HepG2 (cell line): ENCODE measurements around the gene MYO7B. TPM values are rescaled to one million over a fixed set of nuclear protein-coding genes. Genes with fewer than 3 reads are reported as not detected.

ENCODE experiments used
- ATAC-seq: fragments of 200-7000 bp; cut with Tn5 transposase; 3 replicates; pipeline ENCODE4 v1.9.1; 2020; ENCODE audit warnings: mild to moderate bottlenecking, moderate library complexity
- BruUV-seq: library from RNA; stranded (reverse); fragments of 400-500 nt; replicated peaks from 2 replicates; lab custom pipeline; 2021; lab: Mats Ljungman, UMichigan
- CTCF ChIA-PET: fragments of 300-600 bp; formaldehyde crosslinking; extraction: SDS; loops from one replicate; lab custom pipeline; 2021; ENCODE audit warnings: low total read pairs, inconsistent platforms, low intra/inter-chr PET ratio; lab: Yijun Ruan, JAX
- POLR2A ChIA-PET: fragments of 350-600 bp; sonication (Branson Sonifier 250); formaldehyde crosslinking; loops from one replicate; lab custom pipeline; 2020; ENCODE audit warnings: antibody characterized with exemption, inconsistent platforms; lab: Yijun Ruan, JAX
- DNase-seq: peaks from one replicate; pipeline ENCODE4 v3.0.0-alpha.2; 2015; ENCODE audit warnings: low spot score
- FAIRE-seq: peaks from 3 replicates; lab custom pipeline; 2011; peaks lifted over from hg19 to GRCh38; lab: Jason Lieb, UNC
- H2AFZ ChIP-seq: one replicate; pipeline ENCODE4 v1.6.1; 2011; ENCODE audit warnings: low read length, inconsistent platforms
- H3K27ac ChIP-seq: fragments of 300-600 bp; 3 replicates; pipeline ENCODE4 v1.8.0; 2011; ENCODE audit warnings: mixed run types, mild to moderate bottlenecking, mixed read lengths, low read length, inconsistent platforms; ENCODE audit not compliant: insufficient read depth; ENCODE audit errors: extremely low read length
- H3K27me3 ChIP-seq, 2 experiments: fragments of 200-600 bp in 1 of 2; 2 replicates in 1 of 2; 3 replicates in 1 of 2; pipeline versions ENCODE4 v1.6.0 to v1.8.0; 2011; ENCODE audit warnings: low read length in 2 of 2, mild to moderate bottlenecking in 2 of 2, moderate library complexity in 2 of 2, inconsistent platforms in 1 of 2; ENCODE audit not compliant: insufficient read depth in 2 of 2, control insufficient read depth in 1 of 2
- H3K36me3 ChIP-seq, 2 experiments: fragments of 200-600 bp in 1 of 2; replicated peaks in 1 of 2; 2 replicates in 1 of 2; 3 replicates in 1 of 2; pipeline versions ENCODE4 v1.5.1 to v1.8.0; 2011; ENCODE audit warnings: low read length in 2 of 2, inconsistent platforms in 1 of 2; ENCODE audit not compliant: insufficient read depth in 2 of 2, control insufficient read depth in 1 of 2
- H3K4me1 ChIP-seq: 2 replicates; pipeline ENCODE4 v1.5.1; 2012; ENCODE audit warnings: low read length, inconsistent platforms; ENCODE audit not compliant: insufficient read depth
- H3K4me2 ChIP-seq: 2 replicates; pipeline ENCODE4 v1.6.0; 2011; ENCODE audit warnings: low read depth, low read length, inconsistent platforms
- H3K4me3 ChIP-seq, 3 experiments: fragments of 200-600 bp in 1 of 3; sonication (generic), shearing (Covaris generic) in 1 of 3; replicated peaks in 1 of 3; 2 replicates each; pipeline ENCODE4 v1.5.1; 2011 to 2016; ENCODE audit warnings: low read length in 3 of 3, inconsistent platforms in 2 of 3, low read depth in 2 of 3, mild to moderate bottlenecking in 2 of 3, control low read depth in 1 of 3, mixed read lengths in 1 of 3; ENCODE audit not compliant: insufficient read depth in 1 of 3
- H3K79me2 ChIP-seq: one replicate; pipeline ENCODE4 v1.6.1; 2011; ENCODE audit warnings: low read length, inconsistent platforms; ENCODE audit not compliant: insufficient read depth
- H3K9ac ChIP-seq: 2 replicates; pipeline ENCODE4 v1.6.0; 2011; ENCODE audit warnings: mild to moderate bottlenecking, low read depth, low read length, inconsistent platforms; ENCODE audit not compliant: insufficient read depth
- H3K9me3 ChIP-seq: 2 replicates; pipeline ENCODE4 v1.5.1; 2012; ENCODE audit warnings: mild to moderate bottlenecking, low read length
- H4K20me1 ChIP-seq: 2 replicates; pipeline ENCODE4 v1.6.0; 2011; ENCODE audit warnings: inconsistent platforms, mild to moderate bottlenecking, low read length, moderate library complexity; ENCODE audit not compliant: insufficient read depth
- DMAP1 ChIP-seq: IDR thresholded peaks from 2 replicates; pipeline ENCODE4 v1.6.1; 2016
- IRF2 ChIP-seq: IDR thresholded peaks from 2 replicates; pipeline ENCODE4 v1.6.1; 2018; ENCODE audit warnings: missing genetic modification reagents, missing compliant biosample characterization
- RORA ChIP-seq: sonication (generic); formaldehyde crosslinking; IDR thresholded peaks from 2 replicates; pipeline ENCODE4 v1.5.0; 2020; ENCODE audit warnings: mild to moderate bottlenecking, missing genetic modification reagents, moderate library complexity
- THYN1 ChIP-seq: sonication (generic); formaldehyde crosslinking; IDR thresholded peaks from 2 replicates; pipeline ENCODE4 v1.8.1; 2023; ENCODE audit warnings: low read depth, mild to moderate bottlenecking, moderate library complexity, missing genetic modification reagents, borderline replicate concordance
- ZNF282 ChIP-seq: fragments of 450-650 bp; IDR thresholded peaks from 2 replicates; pipeline ENCODE4 v1.6.1; 2018; ENCODE audit not compliant: partially characterized antibody
- ZNF761 ChIP-seq: sonication (generic); formaldehyde crosslinking; conservative IDR thresholded peaks from 2 replicates; pipeline ENCODE4 v1.4.0; 2020; ENCODE audit warnings: mild to moderate bottlenecking, missing genetic modification reagents
- ZSCAN22 ChIP-seq: sonication (generic); formaldehyde crosslinking; IDR thresholded peaks from 2 replicates; pipeline ENCODE4 v1.4.0; 2020; ENCODE audit warnings: mild to moderate bottlenecking, missing genetic modification reagents
- WGBS: methylation state at CpG from one replicate; pipeline ENCODE4 v1.1.6; 2017; ENCODE audit warnings: low lambda C conversion rate; 5-methylcytosine and 5-hydroxymethylcytosine counted together
- in situ Hi-C: cut with HindIII; loops from 2 replicates; pipeline ENCODE4 v1.10.0; 2017; ENCODE audit warnings: low pct_unique_long_range_greater_than_20kb; ENCODE audit not compliant: extremely low pct_ligation_motif_present
- intact Hi-C: fragments of 100-400 bp; cut with micrococcal nuclease; formaldehyde crosslinking; loops from one replicate; pipeline ENCODE4 v1.10.0; 2022; ENCODE audit not compliant: unreplicated experiment
- polyA plus RNA-seq, 8 experiments: library from polyadenylated mRNA; depleted of rRNA in 3 of 8; stranded (reverse) in 7 of 8; unstranded in 1 of 8; fragments of >200 nt; fragmentation: Illumina TruSeq in 4 of 8; extraction: Trizol in 4 of 8; gene quantifications; 2 replicates each; pipeline versions ENCODE4 v1.2.1 to v1.2.3, GENCODE V29; 2011 to 2016; ENCODE audit warnings: low read depth in 4 of 8, missing spikeins in 1 of 8, mixed read lengths in 1 of 8; ENCODE audit not compliant: insufficient read depth in 1 of 8
- total RNA-seq, 5 experiments: library from RNA; depleted of rRNA; stranded (reverse); fragments of >200 nt; fragmentation: Illumina TruSeq; extraction: Trizol; gene quantifications; 2 replicates each; pipeline ENCODE4 v1.2.3, GENCODE V29; 2016; ENCODE audit warnings: low read depth in 1 of 5
- TF ChIP-seq, protein P1 (sequence below): sonication (generic); formaldehyde crosslinking; IDR thresholded peaks from 2 replicates; pipeline ENCODE4 v1.4.0; 2020; ENCODE audit warnings: missing genetic modification reagents
- TF ChIP-seq, protein P2 (sequence below): fragments of 450-650 bp; IDR thresholded peaks from 2 replicates; pipeline ENCODE4 v1.6.1; 2016
- TF ChIP-seq, protein P3 (sequence below), 2 experiments: sonication (generic) in 1 of 2; formaldehyde crosslinking in 1 of 2; IDR thresholded peaks; 2 replicates each; pipeline versions ENCODE4 v1.4.0 to v1.6.1; 2018 to 2020; ENCODE audit warnings: missing genetic modification reagents in 2 of 2, borderline replicate concordance in 1 of 2, low read depth in 1 of 2, mild to moderate bottlenecking in 1 of 2, missing biosample characterization in 1 of 2

MYO7B gene
- total and polyA plus RNA-seq, 2 of the 13 experiments (the other 11 are each of a cell fraction or from before 2014, with no cell fraction given), result not detected

DNA sequence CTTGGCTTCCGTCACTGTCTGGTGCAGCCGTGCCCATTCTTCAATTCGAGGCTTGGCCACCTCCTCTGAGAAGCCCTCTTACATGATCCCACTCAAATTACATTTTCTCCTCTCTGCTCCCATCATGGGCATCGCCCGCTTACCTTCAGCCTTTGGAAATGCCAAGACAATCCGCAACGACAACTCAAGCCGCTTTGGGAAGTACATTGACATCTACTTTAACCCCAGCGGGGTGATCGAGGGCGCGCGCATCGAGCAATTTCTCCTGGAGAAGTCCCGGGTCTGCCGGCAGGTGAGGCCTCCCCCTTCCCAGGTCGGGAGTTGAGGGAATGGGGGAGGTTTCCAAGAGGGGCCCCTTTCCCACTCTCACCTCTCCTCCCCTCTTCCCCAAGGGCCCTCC lies 38.3 kb downstream of the MYO7B start:
- H3K9me3 ChIP-seq, result no peaks in the 10 kb centered on the region
- 65% methylated on average over 17 of the region's 17 CpGs for WGBS

DNA sequence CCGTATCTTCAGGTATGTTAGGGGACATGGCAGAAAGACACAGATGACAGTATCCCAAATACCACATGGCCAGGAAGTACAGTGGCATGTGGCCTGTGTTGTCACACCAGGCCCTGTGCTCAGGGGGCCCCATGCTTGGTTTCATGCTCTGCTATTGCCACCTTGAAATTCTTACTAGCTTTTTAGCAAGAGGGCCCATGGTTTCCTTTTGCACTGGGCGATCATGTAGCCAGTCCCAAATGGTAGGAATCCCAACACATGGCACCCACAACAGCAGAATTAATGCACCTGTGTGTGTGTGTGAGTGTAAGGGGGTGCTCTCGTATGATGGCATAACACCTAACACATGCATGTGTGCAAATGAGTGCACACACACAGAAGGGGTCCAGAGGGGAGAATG lies 39.2 kb downstream of the MYO7B start:
- FAIRE-seq (no peak), DNase-seq (no peak), ATAC-seq (no peak)
- peaks cover 2 to 85% of the 10 kb centered on the region in 2 experiments for H3K27me3 ChIP-seq
- WGBS, result 40% methylated on average over 3 of the region's 3 CpGs
- intact Hi-C loops (no loop called here), in situ Hi-C loops (no loop called here)
- POLR2A ChIA-PET, result no interaction called here
- H2AFZ ChIP-seq, result no peak overlapping the region
- H3K36me3 ChIP-seq, result no peaks in the 10 kb centered on the region
- no peaks in the 10 kb centered on the region for H4K20me1 ChIP-seq
- H3K4me1 ChIP-seq, result no peaks in the 10 kb centered on the region
- H3K4me2 ChIP-seq, result no peak overlapping the region
- H3K9me3 ChIP-seq, result no peaks in the 10 kb centered on the region
- TF ChIP-seq, protein P1, sequence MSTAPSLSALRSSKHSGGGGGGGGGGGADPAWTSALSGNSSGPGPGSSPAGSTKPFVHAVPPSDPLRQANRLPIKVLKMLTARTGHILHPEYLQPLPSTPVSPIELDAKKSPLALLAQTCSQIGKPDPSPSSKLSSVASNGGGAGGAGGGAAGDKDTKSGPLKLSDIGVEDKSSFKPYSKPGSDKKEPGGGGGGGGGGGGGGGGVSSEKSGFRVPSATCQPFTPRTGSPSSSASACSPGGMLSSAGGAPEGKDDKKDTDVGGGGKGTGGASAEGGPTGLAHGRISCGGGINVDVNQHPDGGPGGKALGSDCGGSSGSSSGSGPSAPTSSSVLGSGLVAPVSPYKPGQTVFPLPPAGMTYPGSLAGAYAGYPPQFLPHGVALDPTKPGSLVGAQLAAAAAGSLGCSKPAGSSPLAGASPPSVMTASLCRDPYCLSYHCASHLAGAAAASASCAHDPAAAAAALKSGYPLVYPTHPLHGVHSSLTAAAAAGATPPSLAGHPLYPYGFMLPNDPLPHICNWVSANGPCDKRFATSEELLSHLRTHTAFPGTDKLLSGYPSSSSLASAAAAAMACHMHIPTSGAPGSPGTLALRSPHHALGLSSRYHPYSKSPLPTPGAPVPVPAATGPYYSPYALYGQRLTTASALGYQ (CRISPR knock-in tag), result no peak
- TF ChIP-seq, protein P2, sequence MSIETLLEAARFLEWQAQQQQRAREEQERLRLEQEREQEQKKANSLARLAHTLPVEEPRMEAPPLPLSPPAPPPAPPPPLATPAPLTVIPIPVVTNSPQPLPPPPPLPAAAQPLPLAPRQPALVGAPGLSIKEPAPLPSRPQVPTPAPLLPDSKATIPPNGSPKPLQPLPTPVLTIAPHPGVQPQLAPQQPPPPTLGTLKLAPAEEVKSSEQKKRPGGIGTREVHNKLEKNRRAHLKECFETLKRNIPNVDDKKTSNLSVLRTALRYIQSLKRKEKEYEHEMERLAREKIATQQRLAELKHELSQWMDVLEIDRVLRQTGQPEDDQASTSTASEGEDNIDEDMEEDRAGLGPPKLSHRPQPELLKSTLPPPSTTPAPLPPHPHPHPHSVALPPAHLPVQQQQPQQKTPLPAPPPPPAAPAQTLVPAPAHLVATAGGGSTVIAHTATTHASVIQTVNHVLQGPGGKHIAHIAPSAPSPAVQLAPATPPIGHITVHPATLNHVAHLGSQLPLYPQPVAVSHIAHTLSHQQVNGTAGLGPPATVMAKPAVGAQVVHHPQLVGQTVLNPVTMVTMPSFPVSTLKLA, result 0 out of 2 replicates have a peak, but pooled peaks have one; percentile 37
- H3K79me2 ChIP-seq, result no peaks in the 10 kb centered on the region
- no peak overlapping the region for H3K27ac ChIP-seq
- BruUV-seq, result no TSS peak
- H3K9ac ChIP-seq, result no peak overlapping the region
- no peak overlapping the region for H3K4me3 ChIP-seq
- CTCF ChIA-PET, result no interaction called here

More for the DNA sequence above, 38.3 kb downstream of the MYO7B start:
- Histone ChIP-seq H2AFZ (no peak overlapping the region), H3K79me2 (no peaks in the 10 kb centered on the region), H3K4me1 (no peaks in the 10 kb centered on the region), H3K27ac (no peak overlapping the region), H3K36me3 (no peaks in the 10 kb centered on the region), H3K27me3 (peaks cover 2 to 85% of the 10 kb centered on the region in 2 experiments), H3K9ac (no peak overlapping the region), H4K20me1 (no peaks in the 10 kb centered on the region), H3K4me3 (no peak overlapping the region), H3K4me2 (no peak overlapping the region)
- POLR2A ChIA-PET, result no interaction called here
- no peak for FAIRE-seq
- DNase-seq, result no peak
- CTCF ChIA-PET, result no interaction called here
- no peak for ATAC-seq
- TF ChIP-seq ZNF282, result no peak
- TF ChIP-seq THYN1 (CRISPR knock-in tag), result no peak
- no peak for TF ChIP-seq ZSCAN22 (CRISPR knock-in tag)
- TF ChIP-seq, protein P3, sequence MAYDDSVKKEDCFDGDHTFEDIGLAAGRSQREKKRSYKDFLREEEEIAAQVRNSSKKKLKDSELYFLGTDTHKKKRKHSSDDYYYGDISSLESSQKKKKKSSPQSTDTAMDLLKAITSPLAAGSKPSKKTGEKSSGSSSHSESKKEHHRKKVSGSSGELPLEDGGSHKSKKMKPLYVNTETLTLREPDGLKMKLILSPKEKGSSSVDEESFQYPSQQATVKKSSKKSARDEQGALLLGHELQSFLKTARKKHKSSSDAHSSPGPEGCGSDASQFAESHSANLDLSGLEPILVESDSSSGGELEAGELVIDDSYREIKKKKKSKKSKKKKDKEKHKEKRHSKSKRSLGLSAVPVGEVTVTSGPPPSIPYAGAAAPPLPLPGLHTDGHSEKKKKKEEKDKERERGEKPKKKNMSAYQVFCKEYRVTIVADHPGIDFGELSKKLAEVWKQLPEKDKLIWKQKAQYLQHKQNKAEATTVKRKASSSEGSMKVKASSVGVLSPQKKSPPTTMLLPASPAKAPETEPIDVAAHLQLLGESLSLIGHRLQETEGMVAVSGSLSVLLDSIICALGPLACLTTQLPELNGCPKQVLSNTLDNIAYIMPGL (CRISPR knock-in tag; IDR thresholded peaks at IDR 0.05; ENCODE audit: borderline replicate concordance in 1 of 2, low read depth in 1 of 2), result no peak
- TF ChIP-seq IRF2, result no peak
- TF ChIP-seq RORA (CRISPR knock-in tag), result no peak
- TF ChIP-seq DMAP1 (CRISPR knock-in tag), result no peak
- TF ChIP-seq ZNF761 (CRISPR knock-in tag), result no peak
- in situ Hi-C loops, result no loop called here
- intact Hi-C loops, result no loop called here
- no TSS peak for BruUV-seq
